Heart right ventricle (tissue), 16 donors: Measurements from ENCODE around the gene TDRKH. TPM values are rescaled to one million over a fixed set of nuclear protein-coding genes. Genes with fewer than 3 reads are reported as not detected.

Experiments
- ATAC-seq, 8 donors: fragments of 200-7000 bp; cut with Tn5 transposase; one replicate each; pipeline ENCODE4 v1.9.1; 2020; ENCODE audit warnings: mild to moderate bottlenecking in 8 of 8, moderate library complexity in 8 of 8, moderate number of reproducible peaks in 1 of 8
- DNase-seq, 2 donors: peaks; one replicate each; pipeline ENCODE4 v3.0.0-alpha.2; 2020
- H3K27ac ChIP-seq, 10 donors: fragments of 200-600 bp; sonication (generic) in 2 of 10; one replicate each; pipeline versions ENCODE4 v1.5.0 to v1.8.0; 2020 to 2022; ENCODE audit warnings: mild to moderate bottlenecking in 3 of 10
- H3K27me3 ChIP-seq, 7 donors: fragments of 200-600 bp; one replicate each; pipeline ENCODE4 v1.8.0; 2021 to 2022; ENCODE audit warnings: mild to moderate bottlenecking in 2 of 7
- H3K36me3 ChIP-seq, 9 donors: fragments of 200-600 bp; sonication (generic) in 1 of 9; one replicate each; pipeline versions ENCODE4 v1.5.0 to v1.8.0; 2020 to 2022; ENCODE audit warnings: mild to moderate bottlenecking in 2 of 9
- H3K4me1 ChIP-seq, 9 donors: fragments of 200-600 bp; sonication (generic) in 1 of 9; one replicate each; pipeline versions ENCODE4 v1.5.0 to v1.8.0; 2020 to 2022; ENCODE audit warnings: mild to moderate bottlenecking in 4 of 9
- H3K4me3 ChIP-seq, 10 donors: fragments of 200-600 bp; sonication (generic) in 2 of 10; one replicate each; pipeline versions ENCODE4 v1.5.0 to v1.8.0; 2020 to 2022; ENCODE audit warnings: mild to moderate bottlenecking in 7 of 10, moderate library complexity in 2 of 10
- H3K9me3 ChIP-seq, 11 donors: fragments of 200-600 bp in 10 of 11; sonication (generic) in 2 of 11; one replicate each; pipeline versions ENCODE4 v1.5.0 to v1.8.0; 2013 to 2022; ENCODE audit warnings: mild to moderate bottlenecking in 2 of 11, control low read depth in 1 of 11, moderate library complexity in 1 of 11
- WGBS, 2 donors: extraction: QIAGEN DNeasy Blood & Tissue Kit; methylation state at CpG; one replicate each; pipeline ENCODE4 v1.1.7; 2013; ENCODE audit warnings: inconsistent platforms in 1 of 2; 5-methylcytosine and 5-hydroxymethylcytosine counted together
- intact Hi-C, 10 donors: fragments of 100-400 bp; cut with DNase I; formaldehyde crosslinking; loops; one replicate each; pipeline versions ENCODE4 v1.11.1 to v1.14.2; 2022
- polyA plus RNA-seq, 2 donors: library from polyadenylated mRNA; stranded (reverse); fragments of 200-250 nt; gene quantifications; one replicate each; pipeline ENCODE4 v1.2.3, GENCODE V29; 2013
- total RNA-seq, 10 donors: library from RNA; stranded (reverse); fragmentation: NEBNext Ultra II Directional in 3 of 10; extraction: Animal tissue kit (Norgen Biotek cat#: 25700) in 3 of 10; gene quantifications; one replicate each; pipeline versions ENCODE4 v1.2.1 to v1.2.4, GENCODE V29; 2021 to 2023
- TF ChIP-seq, protein P1 (sequence below), 9 donors: fragments of 200-600 bp; sonication (generic) in 2 of 9; IDR thresholded peaks; one replicate each; pipeline versions ENCODE4 v1.5.0 to v1.8.0; 2021 to 2022; ENCODE audit warnings: antibody characterized with exemption in 9 of 9, mild to moderate bottlenecking in 5 of 9, moderate library complexity in 1 of 9
- donor health status: Arrhythmogenic right ventricular cardiomyopathy.
- donor health status: ischemic (EF 13 %, LVEDD 7.1; RV severe dilation, severe dysfunction).
- donor health status: healthy with polysubstance abuse.
- donor health status: DM: no; HTN: yes; CAD: no.
- donor health status: DM: no; HTN: no; CAD: no.
- donor health status: ischemic (EF 25% LVEDD 6.9; RV normal size, moderate dysfunction).
- donor health status: ischemic (EF 25% LVEDD 5.7; RV mildly dilated, moderate dysfunction).
- donor health status: healthy.
- donor health status: DM: yes; HTN: yes; CAD: no.
- donor health status: Ischemic cardiomyopathy.
- donor health status: ischemic (EF 35%, LVEDD 5.7; RV mildly dilated, moderate dysfunction).
- donor health status: nonischemic (EF 11% LVEDD 7.7; RV severe dilation, severe dysfunction).
- donor health status: DM: yes; HTN: yes; CAD: no.
- donor health status: PGD.
- donor health status: ischemic (EF 29% LVEDD 5.4; RV normal size, mild dysfunction).
- donor health status: nonischemic (EF 23%, LVEDD 6.1; RV moderate dilation, normal function).

The TDRKH gene
- total and polyA plus RNA-seq, 12 donors = 3.4 to 7.6 (median 5.0) TPM

DNA sequence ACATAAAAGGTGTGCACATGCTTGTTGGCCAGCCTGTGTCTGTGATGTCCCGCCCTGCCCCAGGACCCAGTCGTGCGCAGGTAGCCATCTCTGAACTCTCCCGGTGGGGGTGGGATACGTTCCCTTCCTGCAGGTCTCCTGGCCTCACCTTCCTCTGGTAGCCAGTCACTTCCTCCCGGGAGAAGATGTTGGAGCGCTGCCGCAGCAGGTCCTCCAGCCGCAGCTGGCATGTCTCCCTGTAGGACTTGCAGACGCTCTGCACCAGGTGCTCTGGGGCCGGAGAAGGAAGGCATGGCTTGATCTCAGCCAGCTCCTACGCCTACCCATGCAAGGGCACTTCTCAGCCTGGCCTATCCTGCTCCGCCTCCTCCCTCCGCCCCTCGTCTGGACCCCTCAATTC, 24.1 kb upstream of the TDRKH start:
- Histone ChIP-seq H3K4me1 (no peaks in the 10 kb centered on the region), H3K27ac (no peak overlapping the region), H3K4me3 (no peak overlapping the region), H3K36me3 (peaks cover 0 to 11% (median 0%) of the 10 kb centered on the region in 9 donors), H3K9me3 (no peaks in the 10 kb centered on the region), H3K27me3 (no peaks in the 10 kb centered on the region)
- TF ChIP-seq, protein P1, sequence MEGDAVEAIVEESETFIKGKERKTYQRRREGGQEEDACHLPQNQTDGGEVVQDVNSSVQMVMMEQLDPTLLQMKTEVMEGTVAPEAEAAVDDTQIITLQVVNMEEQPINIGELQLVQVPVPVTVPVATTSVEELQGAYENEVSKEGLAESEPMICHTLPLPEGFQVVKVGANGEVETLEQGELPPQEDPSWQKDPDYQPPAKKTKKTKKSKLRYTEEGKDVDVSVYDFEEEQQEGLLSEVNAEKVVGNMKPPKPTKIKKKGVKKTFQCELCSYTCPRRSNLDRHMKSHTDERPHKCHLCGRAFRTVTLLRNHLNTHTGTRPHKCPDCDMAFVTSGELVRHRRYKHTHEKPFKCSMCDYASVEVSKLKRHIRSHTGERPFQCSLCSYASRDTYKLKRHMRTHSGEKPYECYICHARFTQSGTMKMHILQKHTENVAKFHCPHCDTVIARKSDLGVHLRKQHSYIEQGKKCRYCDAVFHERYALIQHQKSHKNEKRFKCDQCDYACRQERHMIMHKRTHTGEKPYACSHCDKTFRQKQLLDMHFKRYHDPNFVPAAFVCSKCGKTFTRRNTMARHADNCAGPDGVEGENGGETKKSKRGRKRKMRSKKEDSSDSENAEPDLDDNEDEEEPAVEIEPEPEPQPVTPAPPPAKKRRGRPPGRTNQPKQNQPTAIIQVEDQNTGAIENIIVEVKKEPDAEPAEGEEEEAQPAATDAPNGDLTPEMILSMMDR (IDR thresholded peaks at IDR 0.05) = no peak
- DNase-seq (no peak), ATAC-seq (no peak)
- intact Hi-C loops = no loop called here
- WGBS, 2 donors = 74 to 78% methylated on average over 15 of the region's 15 CpGs

DNA sequence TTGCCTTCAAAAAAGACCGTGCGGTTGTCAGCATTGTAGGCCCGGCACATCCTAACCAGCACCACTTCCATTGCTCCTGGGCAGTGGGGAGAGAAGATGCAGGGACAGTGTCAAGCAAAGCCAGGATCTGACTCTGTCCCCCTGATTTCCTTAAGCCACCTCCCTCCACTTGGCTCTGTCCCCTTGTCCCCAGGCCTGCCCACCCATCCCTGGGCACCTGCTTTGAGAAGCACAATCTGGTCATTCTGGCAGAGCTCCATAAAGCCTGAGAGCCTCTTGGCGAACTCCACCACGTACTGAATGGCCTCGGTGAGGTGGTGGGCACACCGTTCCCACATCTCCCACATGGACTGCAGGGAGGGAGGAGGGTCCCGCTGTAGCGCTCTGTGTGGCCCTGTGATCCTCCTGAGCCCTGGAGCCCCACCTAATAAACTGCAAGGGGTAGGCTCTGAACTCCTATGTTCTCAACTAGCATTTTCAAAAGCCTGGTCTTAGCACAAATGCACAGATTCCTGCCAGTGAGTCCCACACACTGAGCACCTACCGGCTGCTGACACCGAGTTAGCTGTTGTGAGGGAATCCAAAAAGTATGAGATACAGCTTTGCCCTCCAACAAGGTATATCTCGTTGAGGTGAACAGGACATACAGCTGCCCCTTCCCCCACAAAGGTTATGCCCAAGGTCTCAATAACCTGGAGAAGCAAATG, 23.1 kb upstream of the TDRKH start:
- no peak overlapping the region for H3K27ac ChIP-seq

GRCh38 chr1:151811181-151811580, 20.9 kb upstream of the TDRKH start:
- Histone ChIP-seq H3K9me3 (no peaks in the 10 kb centered on the region), H3K36me3 (peaks cover 0 to 6% (median 0%) of the 10 kb centered on the region in 9 donors), H3K4me3 (no peak overlapping the region), H3K27ac (no peak overlapping the region), H3K27me3 (no peaks in the 10 kb centered on the region), H3K4me1 (no peaks in the 10 kb centered on the region)
- DNase-seq (no peak), ATAC-seq (peak in 1 of 8 donors; percentile 45)
- intact Hi-C loops = no loop called here
- WGBS, 2 donors = 72 to 81% methylated on average over 9 of the region's 9 CpGs
- TF ChIP-seq, protein P1 (IDR thresholded peaks at IDR 0.05) = no peak

More for the DNA sequence above, 23.1 kb upstream of the TDRKH start:
- H3K36me3 ChIP-seq = peaks cover 0 to 11% (median 0%) of the 10 kb centered on the region in 9 donors
- H3K4me1 ChIP-seq = no peaks in the 10 kb centered on the region
- TF ChIP-seq, protein P1 (IDR thresholded peaks at IDR 0.05) = no peak
- H3K4me3 ChIP-seq = no peak overlapping the region
- WGBS, 2 donors = 71 to 83% methylated on average over 12 of the region's 12 CpGs
- intact Hi-C loops = no loop called here
- H3K9me3 ChIP-seq = no peaks in the 10 kb centered on the region
- ATAC-seq = no peak
- no peak for DNase-seq
- no peaks in the 10 kb centered on the region for H3K27me3 ChIP-seq

GRCh38 chr1:151809985-151810556, 19.8 kb upstream of the TDRKH start:
- H3K4me3 ChIP-seq = no peak overlapping the region
- WGBS, 2 donors = 98% methylated on average over 1 of the region's 1 CpG
- no peaks in the 10 kb centered on the region for H3K9me3 ChIP-seq
- no peak for DNase-seq
- peaks cover 0 to 3% (median 0%) of the 10 kb centered on the region in 9 donors for H3K36me3 ChIP-seq
- intact Hi-C loops = loop anchor here in 1 of 10 donors (10.0 kb wide), 1 partner anchor 55 kb away; no protein-coding TSS in a partner anchor
- H3K4me1 ChIP-seq = no peaks in the 10 kb centered on the region
- TF ChIP-seq, protein P1 (IDR thresholded peaks at IDR 0.05) = no peak
- H3K27ac ChIP-seq = no peak overlapping the region
- peaks cover 0 to under 1% (median 0%) of the 10 kb centered on the region in 7 donors for H3K27me3 ChIP-seq
- no peak for ATAC-seq
